Testis (tissue), 3 donors: ENCODE data around the gene FBXL7. TPM values are rescaled to one million over a fixed set of nuclear protein-coding genes. Genes with fewer than 3 reads are reported as not detected.

Experiments used
- DNase-seq: peaks from one replicate; pipeline ENCODE4 v3.0.0-alpha.2; 2019
- H3K27ac ChIP-seq, 2 donors: fragments of 200-600 bp; sonication (generic); one replicate each; pipeline ENCODE4 v1.5.1; 2019
- H3K27me3 ChIP-seq: fragments of 200-600 bp; sonication (generic); one replicate; pipeline ENCODE4 v1.5.1; 2019
- H3K36me3 ChIP-seq: fragments of 200-600 bp; sonication (generic); one replicate; pipeline ENCODE4 v1.5.1; 2017; ENCODE audit warnings: low read depth; ENCODE audit errors: missing control alignments
- H3K4me1 ChIP-seq: fragments of 200-600 bp; sonication (generic); one replicate; pipeline ENCODE4 v1.5.1; 2019
- H3K4me3 ChIP-seq, 2 donors: fragments of 200-600 bp; sonication (generic); one replicate each; pipeline ENCODE4 v1.5.1; 2017 to 2019
- H3K9me3 ChIP-seq: fragments of 200-600 bp; sonication (generic); one replicate; pipeline ENCODE4 v1.5.1; 2017
- CTCF ChIP-seq, 3 experiments: fragments of 450-650 bp in 2 of 3; fragments of 200-600 bp in 1 of 3; sonication (generic) in 1 of 3; IDR thresholded peaks; one replicate each; pipeline ENCODE4 v1.5.1; 2016 to 2019; ENCODE audit warnings: antibody characterized with exemption in 3 of 3, mild to moderate bottlenecking in 2 of 3, moderate library complexity in 1 of 3
- POLR2A ChIP-seq: fragments of 450-650 bp; IDR thresholded peaks from one replicate; pipeline ENCODE4 v1.6.1; 2017; ENCODE audit warnings: antibody characterized with exemption, mild to moderate bottlenecking, moderate library complexity
- WGBS, 2 donors: methylation state at CpG; one replicate each; pipeline ENCODE4 v1.1.5; 2018; 5-methylcytosine and 5-hydroxymethylcytosine counted together
- intact Hi-C: fragments of 100-400 bp; cut with DNase I; formaldehyde crosslinking; loops from one replicate; pipeline ENCODE4 v1.15.1; 2023; ENCODE audit warnings: low total_unique reads
- polyA plus RNA-seq: library from polyadenylated mRNA; stranded (reverse); fragments of 350-450 nt; fragmentation: Illumina TruSeq; extraction: RNeasy Lipid Tissue Mini Kit (QIAGEN cat#74804); gene quantifications from one replicate; pipeline ENCODE4 v1.2.3, GENCODE V29; 2014; ENCODE audit warnings: low read depth, low replicate concordance; ENCODE audit not compliant: insufficient read depth
- total RNA-seq, 2 donors: library from RNA; depleted of rRNA; stranded (reverse); fragments of >200 nt; gene quantifications; one replicate each; pipeline ENCODE4 v1.2.3, GENCODE V29; 2016

The FBXL7 gene
- total and polyA plus RNA-seq, 3 donors from 2014 or later, result 9.8 to 17.3 (median 15.2) TPM

GRCh38 chr5:15549961-15550360 is 50.0 kb downstream of the FBXL7 start:
- DNase-seq, result no peak
- TF ChIP-seq CTCF (IDR thresholded peaks at IDR 0.05) (no peak), POLR2A (no peak)
- Histone ChIP-seq H3K4me1 (peaks cover 5% of the 10 kb centered on the region), H3K27ac (no peak overlapping the region), H3K4me3 (no peak overlapping the region), H3K9me3 (no peaks in the 10 kb centered on the region), H3K27me3 (no peaks in the 10 kb centered on the region), H3K36me3 (no peaks in the 10 kb centered on the region)
- intact Hi-C loops, result no loop called here
- 67 to 69% methylated on average over 1 of the region's 1 CpG for WGBS, 2 donors

- intact Hi-C loops, result no loop called here
- Histone ChIP-seq H3K27me3 (no peaks in the 10 kb centered on the region), H3K36me3 (no peaks in the 10 kb centered on the region), H3K4me3 (no peak overlapping the region), H3K9me3 (no peaks in the 10 kb centered on the region), H3K27ac (no peak overlapping the region), H3K4me1 (peaks cover 5% of the 10 kb centered on the region)
- DNase-seq, result no peak
- WGBS, 2 donors, result 60 to 68% methylated on average over 4 of the region's 4 CpGs
- TF ChIP-seq CTCF (IDR thresholded peaks at IDR 0.05) (no peak), POLR2A (no peak)
These were observed 50.6 kb downstream of the FBXL7 start for GRCh38 chr5:15550502-15551112.

- intact Hi-C loops, result no loop called here
- 51 to 58% methylated on average over 4 of the region's 4 CpGs for WGBS, 2 donors
- H3K27ac ChIP-seq, result no peak overlapping the region
- H3K4me1 ChIP-seq, result peaks cover 5% of the 10 kb centered on the region
- H3K27me3 ChIP-seq, result no peaks in the 10 kb centered on the region
- no peak for DNase-seq
- H3K36me3 ChIP-seq, result no peaks in the 10 kb centered on the region
- no peak overlapping the region for H3K4me3 ChIP-seq
- no peak for TF ChIP-seq POLR2A
- no peak for TF ChIP-seq CTCF (IDR thresholded peaks at IDR 0.05)
- no peaks in the 10 kb centered on the region for H3K9me3 ChIP-seq
These were observed 51.1 kb downstream of the FBXL7 start for GRCh38 chr5:15551113-15551504.

- peaks cover 5% of the 10 kb centered on the region for H3K4me1 ChIP-seq
- no peak overlapping the region for H3K27ac ChIP-seq
- H3K36me3 ChIP-seq, result no peaks in the 10 kb centered on the region
- intact Hi-C loops, result no loop called here
- no peaks in the 10 kb centered on the region for H3K27me3 ChIP-seq
- TF ChIP-seq POLR2A, result no peak
- TF ChIP-seq CTCF (IDR thresholded peaks at IDR 0.05), result no peak
- WGBS, 2 donors, result 83 to 88% methylated on average over 1 of the region's 1 CpG
- no peak overlapping the region for H3K4me3 ChIP-seq
- H3K9me3 ChIP-seq, result no peaks in the 10 kb centered on the region
- no peak for DNase-seq
These were observed 54.6 kb downstream of the FBXL7 start for GRCh38 chr5:15554542-15554941.

- no peak for DNase-seq
- no peaks in the 10 kb centered on the region for H3K27me3 ChIP-seq
- TF ChIP-seq CTCF (IDR thresholded peaks at IDR 0.05) (no peak), POLR2A (no peak)
- no peak overlapping the region for H3K4me3 ChIP-seq
- no peaks in the 10 kb centered on the region for H3K9me3 ChIP-seq
- no peak overlapping the region for H3K27ac ChIP-seq
- no peaks in the 10 kb centered on the region for H3K36me3 ChIP-seq
- whole genome bisulfite sequencing, 2 donors, result 77 to 84% methylated on average over 5 of the region's 5 CpGs
- intact Hi-C loops, result no loop called here
- peaks cover 5% of the 10 kb centered on the region for H3K4me1 ChIP-seq
These were observed 55.2 kb downstream of the FBXL7 start for GRCh38 chr5:15555176-15555575.
